Loucy (cell line): ENCODE data around the gene FYN.

ENCODE experiments used
- EZH2phosphoT487 ChIP-seq: fragments of 200-600 bp; IDR thresholded peaks from 2 replicates; pipeline ENCODE4 v1.6.1; 2018; ENCODE audit warnings: antibody characterized with exemption, mild to moderate bottlenecking, moderate library complexity, borderline replicate concordance
- TF ChIP-seq, protein P1 (sequence below): fragments of 200-600 bp; sonication (generic); conservative IDR thresholded peaks from 2 replicates; pipeline ENCODE4 v1.5.1; 2014; ENCODE audit warnings: mild to moderate bottlenecking, antibody characterized with exemption, low read length

DNA sequence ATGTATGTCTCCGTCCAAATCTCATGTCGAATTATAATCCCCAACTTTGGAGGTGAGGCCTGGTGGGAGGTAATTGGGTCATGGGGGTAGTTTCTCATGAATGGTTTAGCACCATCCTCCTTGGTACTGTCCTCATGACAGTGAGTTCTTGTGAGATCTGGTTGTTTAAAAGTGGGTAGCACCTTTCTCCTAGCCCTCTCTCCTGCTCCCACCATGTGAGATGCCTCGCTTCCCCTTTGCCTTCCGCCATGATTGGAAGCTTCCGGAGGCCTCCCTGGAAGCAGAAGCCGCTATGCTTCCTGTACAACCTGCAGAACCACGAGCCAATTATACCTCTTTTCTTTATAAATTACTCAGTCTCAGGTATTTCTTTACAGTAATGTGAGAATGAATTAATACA, 123.1 kb downstream of the FYN start:
- TF ChIP-seq, protein P1, sequence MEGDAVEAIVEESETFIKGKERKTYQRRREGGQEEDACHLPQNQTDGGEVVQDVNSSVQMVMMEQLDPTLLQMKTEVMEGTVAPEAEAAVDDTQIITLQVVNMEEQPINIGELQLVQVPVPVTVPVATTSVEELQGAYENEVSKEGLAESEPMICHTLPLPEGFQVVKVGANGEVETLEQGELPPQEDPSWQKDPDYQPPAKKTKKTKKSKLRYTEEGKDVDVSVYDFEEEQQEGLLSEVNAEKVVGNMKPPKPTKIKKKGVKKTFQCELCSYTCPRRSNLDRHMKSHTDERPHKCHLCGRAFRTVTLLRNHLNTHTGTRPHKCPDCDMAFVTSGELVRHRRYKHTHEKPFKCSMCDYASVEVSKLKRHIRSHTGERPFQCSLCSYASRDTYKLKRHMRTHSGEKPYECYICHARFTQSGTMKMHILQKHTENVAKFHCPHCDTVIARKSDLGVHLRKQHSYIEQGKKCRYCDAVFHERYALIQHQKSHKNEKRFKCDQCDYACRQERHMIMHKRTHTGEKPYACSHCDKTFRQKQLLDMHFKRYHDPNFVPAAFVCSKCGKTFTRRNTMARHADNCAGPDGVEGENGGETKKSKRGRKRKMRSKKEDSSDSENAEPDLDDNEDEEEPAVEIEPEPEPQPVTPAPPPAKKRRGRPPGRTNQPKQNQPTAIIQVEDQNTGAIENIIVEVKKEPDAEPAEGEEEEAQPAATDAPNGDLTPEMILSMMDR, result no peak
- TF ChIP-seq EZH2phosphoT487, result no peak
